Activated CD8-positive, alpha-beta T cell treated with anti-CD3 and anti-CD28 coated beads for 36 hours (primary cell): Measurements from ENCODE around the gene GGCX. TPM values are rescaled to one million over a fixed set of nuclear protein-coding genes. Genes with fewer than 3 reads are reported as not detected.

ENCODE experiments used
- ATAC-seq: fragments of 200-7000 bp; cut with Tn5 transposase; one replicate; pipeline ENCODE4 v1.10.0; 2021; ENCODE audit warnings: mild to moderate bottlenecking, moderate library complexity
- CTCF ChIA-PET: fragments of 350-600 bp; sonication (Branson Sonifier 250); formaldehyde crosslinking; loops from one replicate; lab custom pipeline; 2021; ENCODE audit warnings: antibody characterized with exemption; lab: Charles Lee
- POLR2A ChIA-PET: fragments of 350-600 bp; sonication (Branson Sonifier 250); formaldehyde crosslinking; loops from one replicate; lab custom pipeline; 2021; ENCODE audit warnings: antibody characterized with exemption; lab: Charles Lee
- DNase-seq: peaks from one replicate; pipeline ENCODE4 v3.0.0-alpha.2; 2020
- H3K27ac Mint-ChIP-seq: one replicate; pipeline ENCODE4 v1.8.0; 2021; ENCODE audit warnings: mild to moderate bottlenecking, mixed read lengths
- H3K27me3 Mint-ChIP-seq: one replicate; pipeline ENCODE4 v1.8.0; 2021; ENCODE audit warnings: mixed read lengths
- H3K36me3 Mint-ChIP-seq: one replicate; pipeline ENCODE4 v1.8.0; 2021; ENCODE audit warnings: low read depth, mixed read lengths
- H3K4me1 Mint-ChIP-seq: one replicate; pipeline ENCODE4 v1.8.0; 2021; ENCODE audit warnings: low read depth, mixed read lengths
- H3K4me3 Mint-ChIP-seq: one replicate; pipeline ENCODE4 v1.8.0; 2021; ENCODE audit warnings: mild to moderate bottlenecking, moderate library complexity, mixed read lengths
- H3K9me3 Mint-ChIP-seq: one replicate; pipeline ENCODE4 v1.8.0; 2021; ENCODE audit warnings: mixed read lengths
- CTCF ChIP-seq: fragments of 200-600 bp; IDR thresholded peaks from one replicate; pipeline ENCODE4 v1.8.0; 2022; ENCODE audit warnings: antibody characterized with exemption, mild to moderate bottlenecking
- intact Hi-C: fragments of 100-400 bp; cut with micrococcal nuclease; formaldehyde crosslinking; loops from one replicate; pipeline ENCODE4 v1.10.0; 2022
- total RNA-seq, 2 experiments: library from RNA; stranded (reverse); gene quantifications; one replicate each; pipeline ENCODE4 v1.2.3, GENCODE V29; 2021

Gene GGCX
- total RNA-seq, 2 experiments from 2014 or later = 14.6 to 16.7 TPM

DNA sequence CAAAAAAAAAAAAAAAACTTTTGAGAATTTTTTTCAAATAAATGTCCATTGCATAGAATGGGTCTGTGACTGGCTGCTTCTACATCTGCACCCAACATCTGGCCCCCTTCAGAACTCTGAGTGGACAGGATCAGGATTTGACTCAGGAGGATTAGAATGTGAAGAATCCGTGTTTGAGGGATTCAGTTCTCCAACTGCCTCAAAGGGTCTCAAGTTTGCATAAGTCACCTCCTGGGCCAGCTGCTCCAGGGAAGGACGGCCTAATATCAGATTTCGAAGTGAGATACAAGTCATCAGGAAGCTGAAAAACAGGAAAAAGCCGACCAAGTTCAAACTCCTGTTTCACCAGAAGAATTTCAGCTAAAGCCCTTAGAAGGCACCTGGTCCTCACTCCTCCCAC lies 11.5 kb downstream of the GGCX start:
- ChIA-PET CTCF (interaction anchor here (1.0 to 7.7 kb wide), 11 partner anchors 9 to 251 kb away, joined by 3 to 221 read pairs (median 8); partner anchors contain the start of genes GGCX, MAT2A and SH2D6), POLR2A (interaction anchor here (0.9 to 23.8 kb wide), 6 partner anchors 5 to 196 kb away, joined by 3 to 467 read pairs (median 168); partner anchors contain the start of genes CAPG, ELMOD3, GGCX and MAT2A)
- Mint-ChIP-seq H3K4me3 (no peak overlapping the region), H3K9me3 (no peaks in the 10 kb centered on the region), H3K4me1 (no peaks in the 10 kb centered on the region), H3K27me3 (no peaks in the 10 kb centered on the region), H3K36me3 (peaks cover 24% of the 10 kb centered on the region), H3K27ac (no peak overlapping the region)
- intact Hi-C loops = loop anchor here (10.0 kb wide), 1 partner anchor 225 kb away; the partner anchor contains the start of gene TGOLN2
- DNase-seq (no peak), ATAC-seq (no peak)
- TF ChIP-seq CTCF = no peak

GRCh38 chr2:85549095-85549494 lies 12.2 kb downstream of the GGCX start:
- DNase-seq (no peak), ATAC-seq (no peak)
- Mint-ChIP-seq H3K4me1 (peaks cover 3% of the 10 kb centered on the region), H3K27ac (no peak overlapping the region), H3K4me3 (no peak overlapping the region), H3K27me3 (no peaks in the 10 kb centered on the region), H3K9me3 (no peaks in the 10 kb centered on the region), H3K36me3 (peaks cover 29% of the 10 kb centered on the region)
- intact Hi-C loops = loop anchor here (10.0 kb wide), 1 partner anchor 224 kb away; the partner anchor contains the start of gene TGOLN2
- TF ChIP-seq CTCF = no peak
- CTCF ChIA-PET = interaction anchor here (0.8 to 7.7 kb wide), 8 partner anchors 45 to 249 kb away, joined by 3 to 221 read pairs (median 4); partner anchors contain the start of gene SH2D6
- POLR2A ChIA-PET = interaction anchor here (0.9 to 23.8 kb wide), 4 partner anchors 4 to 135 kb away, joined by 3 to 467 read pairs (median 399); partner anchors contain the start of genes CAPG, GGCX, MAT2A and SH2D6

DNA sequence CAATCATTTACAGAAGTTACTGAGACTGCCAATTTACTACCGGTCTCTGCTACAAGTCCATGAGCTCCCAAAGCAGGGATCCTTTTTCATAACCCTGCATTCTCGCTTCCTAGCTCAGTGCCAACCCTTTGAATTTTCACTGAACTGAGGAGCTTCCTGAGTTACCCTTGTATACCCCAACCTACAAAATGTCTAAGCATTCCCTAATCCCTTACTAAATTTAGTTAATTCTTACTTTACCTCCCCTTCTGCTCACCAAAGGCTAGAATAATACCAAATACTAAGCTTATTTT lies 12.7 kb downstream of the GGCX start:
- H3K9me3 Mint-ChIP-seq = no peaks in the 10 kb centered on the region
- DNase-seq (no peak), ATAC-seq (no peak)
- H3K27me3 Mint-ChIP-seq = no peaks in the 10 kb centered on the region
- intact Hi-C loops = loop anchor here (10.0 kb wide), 1 partner anchor 224 kb away; the partner anchor contains the start of gene TGOLN2
- H3K4me1 Mint-ChIP-seq = peaks cover 5% of the 10 kb centered on the region
- no peak for TF ChIP-seq CTCF
- no peak overlapping the region for H3K4me3 Mint-ChIP-seq
- ChIA-PET CTCF (interaction anchor here (0.7 to 7.7 kb wide), 9 partner anchors 19 to 248 kb away, joined by 3 to 221 read pairs (median 4); partner anchors contain the start of gene SH2D6), POLR2A (interaction anchor here (16.4 to 23.8 kb wide), 3 partner anchors 4 to 134 kb away, joined by 331 to 467 read pairs (median 467); partner anchors contain the start of genes CAPG, GGCX, MAT2A and SH2D6)
- H3K36me3 Mint-ChIP-seq = peaks cover 30% of the 10 kb centered on the region
- H3K27ac Mint-ChIP-seq = no peak overlapping the region

DNA sequence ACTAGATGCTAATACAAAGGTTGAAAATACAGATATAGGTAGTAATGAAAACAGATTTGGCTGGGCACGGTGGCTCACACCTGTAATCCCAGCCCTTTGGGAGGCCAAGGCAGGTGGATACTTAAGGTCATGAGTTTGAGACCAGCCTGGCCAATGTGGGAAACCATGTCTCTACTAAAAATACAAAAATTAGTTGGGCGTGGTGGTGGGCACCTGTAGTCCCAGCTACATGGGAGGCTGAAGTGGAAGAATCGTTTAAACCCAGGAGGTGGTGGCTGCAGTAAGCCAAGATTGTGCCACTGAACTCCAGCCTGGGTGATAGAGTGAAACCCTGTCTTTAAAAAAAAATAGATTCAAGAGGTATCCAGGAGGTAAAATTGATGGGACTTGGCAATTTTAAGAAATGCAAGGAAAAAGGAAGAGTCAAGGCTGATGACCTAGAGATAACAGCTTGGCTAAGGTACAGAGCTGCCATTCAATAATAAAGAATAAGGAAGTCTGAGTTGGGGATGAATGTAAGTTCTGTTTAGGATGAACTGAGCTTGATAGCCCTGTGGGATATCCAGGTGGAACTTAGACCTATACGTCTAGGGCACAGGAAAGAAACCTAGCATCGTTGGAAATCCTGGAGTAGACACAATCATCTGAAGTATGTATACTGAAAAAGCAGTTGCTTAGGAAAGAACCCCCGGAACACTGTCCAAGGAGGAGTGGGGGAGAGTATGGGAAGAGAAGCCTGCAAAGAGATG lies 13.3 kb downstream of the GGCX start:
- H3K27ac Mint-ChIP-seq = peak overlapping the region; percentile 11
- POLR2A ChIA-PET = interaction anchor here (1.9 to 23.8 kb wide), 7 partner anchors 3 to 222 kb away, joined by 4 to 467 read pairs (median 331); partner anchors contain the start of genes CAPG, GGCX, MAT2A and SH2D6
- no peaks in the 10 kb centered on the region for H3K9me3 Mint-ChIP-seq
- H3K4me1 Mint-ChIP-seq = peaks cover 9% of the 10 kb centered on the region
- CTCF ChIA-PET = interaction anchor here (0.7 to 7.7 kb wide), 7 partner anchors 18 to 248 kb away, joined by 3 to 221 read pairs (median 4); partner anchors contain the start of gene SH2D6
- DNase-seq = no peak
- intact Hi-C loops = loop anchor here (10.0 kb wide), 1 partner anchor 223 kb away; the partner anchor contains the start of gene TGOLN2
- no peak overlapping the region for H3K4me3 Mint-ChIP-seq
- ATAC-seq = no peak
- H3K36me3 Mint-ChIP-seq = peaks cover 35% of the 10 kb centered on the region
- no peaks in the 10 kb centered on the region for H3K27me3 Mint-ChIP-seq
- no peak for TF ChIP-seq CTCF
